Globus pallidus (tissue), 1 donor: ENCODE data around the gene CCDC40.

Experiments
- DNase-seq: peaks from one replicate; pipeline ENCODE4 v3.0.0-alpha.2; 2015; ENCODE audit warnings: low spot score

CCDC40 gene

DNA sequence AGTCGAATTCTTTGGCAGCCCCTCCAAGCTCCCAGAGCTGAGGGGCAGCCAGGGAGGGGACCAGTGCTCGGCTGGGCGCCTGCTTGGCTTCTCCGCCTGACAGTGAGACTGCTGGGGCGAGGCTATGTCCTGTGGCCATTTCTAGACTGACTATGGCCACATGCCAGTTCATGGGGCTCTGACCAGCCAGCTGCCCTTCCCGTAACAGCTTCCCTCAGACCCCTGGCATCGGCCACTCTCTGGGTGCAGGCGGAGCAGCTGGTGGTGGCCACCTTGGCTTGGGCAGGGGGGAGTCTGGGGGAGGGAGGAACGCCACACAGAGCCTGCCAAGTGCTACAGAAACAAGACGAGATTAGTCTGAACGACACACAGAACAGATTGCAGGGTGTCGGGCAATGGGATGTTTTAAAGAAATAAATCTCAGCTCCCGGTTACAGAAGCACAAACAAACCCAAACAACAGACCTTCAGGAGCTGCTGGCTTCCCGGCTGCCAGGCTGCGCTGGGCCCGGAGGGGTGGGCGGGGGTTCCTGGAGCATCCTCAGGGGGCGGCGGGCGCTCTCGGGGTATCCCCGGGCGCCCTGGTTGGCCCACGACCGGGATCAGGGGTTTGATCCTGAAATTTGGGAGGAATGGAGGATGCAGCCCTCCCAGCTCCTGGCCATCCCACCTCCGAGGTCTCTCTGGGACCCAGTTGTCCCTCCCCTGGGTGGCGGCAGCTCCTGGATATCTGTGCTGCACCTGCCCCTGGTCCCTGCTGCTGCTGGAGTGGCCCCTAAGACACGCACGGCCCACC, 35.3 kb upstream of the CCDC40 start:
- DNase-seq: no peak

DNA sequence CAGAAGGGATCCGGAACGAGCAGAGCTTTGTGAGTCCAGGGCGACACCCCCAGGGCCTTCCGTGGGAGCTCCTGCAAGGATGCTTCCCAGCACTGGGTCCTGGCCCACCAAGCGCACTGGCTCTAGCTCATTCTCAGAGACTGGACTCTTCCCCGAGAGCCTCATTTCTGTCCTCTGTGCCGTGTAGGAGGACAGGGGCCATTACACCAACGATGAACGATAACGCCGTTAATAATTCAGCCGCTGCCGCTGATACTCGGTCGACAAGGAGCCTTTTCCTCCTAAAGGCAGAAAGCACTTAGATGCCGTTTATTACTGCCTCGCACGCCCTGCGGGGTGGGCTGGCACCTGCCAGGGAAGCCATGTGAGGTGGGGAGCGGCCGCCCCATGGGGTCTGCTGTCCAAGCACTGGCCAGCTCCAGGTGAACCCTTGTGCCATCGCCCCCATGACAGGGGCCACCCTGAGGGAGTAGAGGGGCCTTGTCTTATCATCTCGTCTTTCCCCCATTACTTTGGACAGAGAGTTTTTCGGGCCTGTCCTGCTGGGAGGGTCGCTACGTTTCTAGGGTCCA, 34.3 kb upstream of the CCDC40 start:
- DNase-seq: no peak

DNA sequence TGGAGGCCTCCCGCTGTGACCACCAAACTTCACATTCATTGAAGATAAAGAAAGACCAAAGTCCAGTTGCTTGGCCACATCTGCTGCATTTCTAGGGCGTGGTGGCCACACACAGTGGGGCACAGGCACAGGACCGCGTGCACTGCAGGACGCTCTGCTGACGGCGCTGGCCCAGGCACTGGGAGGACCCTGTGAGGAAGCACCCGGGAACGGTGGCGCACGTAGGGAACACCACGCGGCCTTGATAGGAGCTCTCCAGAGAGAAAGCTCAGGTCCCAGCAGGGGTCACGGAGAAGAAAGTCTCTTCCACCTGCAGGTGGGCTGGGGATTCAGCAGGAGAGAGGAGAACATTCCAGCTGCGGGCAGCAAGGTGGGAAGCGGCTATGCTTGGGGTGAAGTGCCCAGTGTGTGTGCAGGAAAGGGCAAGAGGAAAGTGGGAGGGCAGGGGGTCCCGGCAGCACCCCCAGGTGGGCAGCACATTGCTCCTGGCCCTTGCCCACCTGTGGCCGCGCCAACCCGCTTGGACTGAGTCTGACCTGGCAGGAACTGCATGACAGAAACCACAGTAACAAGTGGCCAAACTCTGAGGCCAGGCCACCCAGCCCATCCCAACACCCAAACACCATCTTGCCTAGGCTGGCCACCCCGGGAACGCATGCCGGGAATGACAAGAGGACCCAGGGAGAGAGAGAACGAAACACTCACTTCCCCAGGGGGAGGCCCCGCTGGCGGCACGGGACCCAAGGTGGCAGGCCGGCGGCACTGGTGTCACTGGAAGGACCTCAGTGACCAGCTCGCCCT, 33.6 kb upstream of the CCDC40 start:
- no peak for DNase-seq

DNA sequence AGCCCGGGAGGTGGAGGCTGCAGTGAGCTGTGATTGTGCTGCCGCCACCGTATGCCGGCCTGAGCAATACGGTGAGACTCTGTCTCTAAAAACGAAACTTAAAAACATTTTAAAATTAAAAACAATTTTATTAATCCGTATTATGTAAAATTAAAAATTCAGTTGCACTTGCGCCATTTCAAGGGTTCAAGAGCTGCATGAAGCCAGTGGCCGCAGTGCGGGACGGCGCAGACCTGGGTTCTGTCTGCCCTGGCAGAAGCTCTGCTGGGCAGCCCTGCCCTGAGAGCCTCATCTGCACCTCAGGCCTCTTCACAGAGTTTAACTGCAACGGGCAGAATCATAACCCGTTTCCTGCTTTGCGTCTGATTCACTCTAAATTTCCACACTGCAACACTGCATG, 32.5 kb upstream of the CCDC40 start:
- no peak for DNase-seq

DNA sequence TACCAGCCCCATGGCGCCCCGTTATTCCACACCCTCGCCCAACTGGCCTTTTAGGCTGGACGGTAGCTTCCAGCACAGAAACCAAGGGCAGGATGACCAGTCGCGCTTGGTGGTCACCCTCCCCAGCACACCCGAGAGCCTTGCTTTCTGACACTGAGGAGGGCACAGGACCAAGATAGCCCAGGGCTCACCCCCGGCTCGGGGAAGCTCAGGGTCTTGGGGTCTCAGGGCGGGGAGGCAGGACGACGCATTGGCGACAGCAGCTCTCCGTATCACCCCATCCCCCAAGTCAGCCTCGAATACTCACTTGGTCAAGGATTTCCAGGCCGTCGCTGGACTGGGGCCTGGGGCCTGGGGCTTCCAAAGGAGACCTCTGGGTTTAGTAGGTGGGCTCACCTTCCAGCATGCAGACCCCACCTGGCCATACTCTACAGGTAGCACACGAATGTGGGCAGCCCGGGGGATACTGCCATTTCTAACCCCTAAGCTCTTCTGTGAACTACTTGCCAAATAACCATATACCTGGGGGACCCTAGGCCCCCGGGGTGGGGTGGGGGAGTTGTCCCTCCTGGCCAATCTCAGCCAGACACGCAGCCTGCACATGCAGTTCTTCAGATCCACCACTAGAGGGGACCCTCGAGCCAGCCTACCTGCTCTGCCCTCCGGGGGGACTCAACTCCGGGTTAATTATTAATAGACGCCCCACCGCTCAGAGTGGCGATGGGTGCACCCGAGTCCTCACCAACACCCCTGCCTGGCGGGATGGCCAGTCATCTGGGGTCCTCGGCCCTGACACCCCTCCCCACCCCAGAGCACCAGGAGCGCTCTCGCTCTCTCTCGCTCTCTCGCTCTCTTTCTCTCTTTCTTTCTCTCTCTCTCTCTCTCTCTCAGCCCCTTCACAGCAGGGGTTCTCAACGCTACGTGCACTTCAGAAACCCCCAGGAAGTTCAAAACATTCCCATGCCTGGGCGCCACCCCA, 30.8 kb upstream of the CCDC40 start:
- DNase-seq: peak; percentile 24

DNA sequence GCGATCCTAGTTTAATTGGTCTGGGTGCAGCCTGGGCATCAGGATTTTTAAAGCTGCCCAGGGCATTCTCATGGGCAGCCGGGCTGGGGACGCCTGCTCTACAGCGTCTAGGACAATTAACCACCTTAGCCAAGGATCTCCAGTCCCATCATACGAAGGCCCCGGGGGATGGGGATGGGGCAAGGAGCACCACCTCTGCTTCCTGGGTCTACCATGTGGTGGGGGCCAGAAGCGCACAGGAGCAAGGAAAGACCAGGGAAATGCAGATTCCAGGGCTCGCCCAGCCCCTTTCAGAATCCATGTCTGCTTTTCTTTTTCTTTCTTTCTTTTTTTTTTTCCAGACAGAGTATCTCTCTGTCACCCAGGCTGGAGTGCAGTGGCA, 30.1 kb upstream of the CCDC40 start:
- DNase-seq: no peak

DNA sequence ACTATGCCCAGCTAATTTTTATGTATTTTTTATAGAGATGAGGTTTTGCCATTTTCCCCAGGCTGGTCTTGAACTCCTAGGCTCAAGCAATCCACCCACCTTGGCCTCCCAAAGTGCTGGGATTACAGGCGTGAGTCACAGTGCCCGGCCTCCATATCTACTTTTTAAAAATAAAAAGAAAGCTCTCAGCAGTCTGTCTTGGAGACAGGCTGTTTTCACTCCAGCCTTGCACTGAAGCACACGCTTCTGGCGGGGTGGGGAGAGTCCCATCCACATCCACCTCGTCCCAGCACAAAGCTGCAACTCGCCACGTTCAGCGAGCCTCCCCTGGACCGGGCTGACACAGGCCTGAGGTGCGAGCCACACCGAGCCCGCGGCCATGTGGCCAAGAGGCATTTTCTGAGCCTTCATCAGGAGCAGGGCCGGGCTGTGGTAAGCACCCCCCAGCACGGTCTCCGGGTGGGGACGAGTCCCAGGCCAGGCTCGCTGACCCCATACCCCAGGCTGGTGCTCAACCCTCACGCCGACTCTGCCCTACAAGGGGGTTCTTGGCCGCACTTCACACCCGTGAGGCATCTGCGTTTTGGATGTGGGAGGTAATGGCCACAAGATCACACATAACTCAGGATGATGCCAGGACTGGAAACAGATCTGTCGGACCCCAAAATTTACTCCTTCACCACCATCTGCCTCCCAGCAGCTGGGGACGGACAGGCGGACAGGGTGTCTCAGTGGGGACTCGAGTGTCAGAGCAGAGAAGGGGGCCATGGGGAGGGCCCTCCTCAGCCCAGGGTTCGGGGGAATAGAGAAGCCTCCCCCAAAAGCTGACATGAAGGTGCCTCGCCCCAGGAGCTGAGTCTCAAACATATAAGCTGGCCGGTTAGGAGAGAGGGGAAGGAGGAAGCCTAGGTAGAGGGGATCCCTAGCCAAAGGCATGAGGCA, 29.4 kb upstream of the CCDC40 start:
- no peak for DNase-seq

DNA sequence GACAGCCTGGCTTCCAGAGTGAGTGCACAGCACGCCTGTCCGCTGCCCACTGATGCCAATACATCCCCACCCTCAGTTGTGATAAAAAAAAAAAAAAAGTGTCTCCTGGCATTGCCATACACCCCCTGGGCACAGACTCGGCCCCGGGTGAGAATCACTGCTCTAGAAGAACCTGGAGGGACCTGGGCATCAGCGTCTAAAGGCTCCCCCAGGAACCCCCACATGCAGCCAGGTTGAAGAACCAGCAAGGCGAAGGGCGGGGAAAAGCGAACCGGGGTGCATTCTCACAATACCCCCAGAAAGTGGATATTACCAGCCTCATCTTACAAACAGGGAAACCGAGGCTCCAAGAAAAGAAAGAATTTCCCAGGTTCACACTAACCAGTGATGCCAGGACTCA, 28.5 kb upstream of the CCDC40 start:
- no peak for DNase-seq

DNA sequence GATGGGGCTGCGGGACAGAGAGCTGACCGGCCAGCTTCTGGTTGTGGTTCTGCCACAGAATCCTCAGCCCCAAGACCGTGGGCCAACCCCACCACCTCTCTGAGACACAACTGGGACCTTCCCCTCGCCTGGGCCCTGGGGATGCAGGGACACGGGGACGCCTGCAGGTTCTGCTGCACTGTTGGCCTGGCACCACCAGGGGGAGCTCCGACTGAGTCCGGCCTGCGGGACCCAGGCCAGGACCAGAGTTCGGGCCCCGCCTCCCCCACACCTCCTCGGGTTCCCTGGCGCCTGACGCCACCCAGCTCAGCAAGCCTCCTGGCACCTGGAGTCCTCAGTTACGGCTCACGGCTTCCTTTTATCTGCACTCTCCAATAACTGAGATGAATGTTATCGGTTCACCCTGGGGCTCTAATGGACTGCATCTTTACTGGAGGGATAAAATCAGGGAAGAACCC, 28.0 kb upstream of the CCDC40 start:
- no peak for DNase-seq

DNA sequence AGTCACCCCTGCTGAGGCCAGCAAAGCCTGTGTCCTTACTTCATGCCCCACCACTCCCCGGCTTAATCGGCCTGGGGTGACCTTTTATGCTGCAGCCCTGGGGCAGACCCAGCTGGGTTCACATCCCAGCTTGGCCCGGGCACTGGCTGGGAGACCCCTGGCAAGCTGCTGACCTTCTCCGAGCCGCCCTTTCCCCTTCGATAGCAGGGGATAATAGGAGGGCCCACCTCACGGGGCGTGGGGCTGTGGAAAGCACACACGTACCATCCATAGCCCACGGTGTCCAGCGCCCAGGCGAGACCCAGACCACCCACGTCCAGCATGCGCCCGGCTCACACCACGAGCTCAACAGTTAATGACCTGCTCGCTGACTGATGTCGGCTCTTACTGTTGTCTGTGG, 27.6 kb upstream of the CCDC40 start:
- DNase-seq: no peak

DNA sequence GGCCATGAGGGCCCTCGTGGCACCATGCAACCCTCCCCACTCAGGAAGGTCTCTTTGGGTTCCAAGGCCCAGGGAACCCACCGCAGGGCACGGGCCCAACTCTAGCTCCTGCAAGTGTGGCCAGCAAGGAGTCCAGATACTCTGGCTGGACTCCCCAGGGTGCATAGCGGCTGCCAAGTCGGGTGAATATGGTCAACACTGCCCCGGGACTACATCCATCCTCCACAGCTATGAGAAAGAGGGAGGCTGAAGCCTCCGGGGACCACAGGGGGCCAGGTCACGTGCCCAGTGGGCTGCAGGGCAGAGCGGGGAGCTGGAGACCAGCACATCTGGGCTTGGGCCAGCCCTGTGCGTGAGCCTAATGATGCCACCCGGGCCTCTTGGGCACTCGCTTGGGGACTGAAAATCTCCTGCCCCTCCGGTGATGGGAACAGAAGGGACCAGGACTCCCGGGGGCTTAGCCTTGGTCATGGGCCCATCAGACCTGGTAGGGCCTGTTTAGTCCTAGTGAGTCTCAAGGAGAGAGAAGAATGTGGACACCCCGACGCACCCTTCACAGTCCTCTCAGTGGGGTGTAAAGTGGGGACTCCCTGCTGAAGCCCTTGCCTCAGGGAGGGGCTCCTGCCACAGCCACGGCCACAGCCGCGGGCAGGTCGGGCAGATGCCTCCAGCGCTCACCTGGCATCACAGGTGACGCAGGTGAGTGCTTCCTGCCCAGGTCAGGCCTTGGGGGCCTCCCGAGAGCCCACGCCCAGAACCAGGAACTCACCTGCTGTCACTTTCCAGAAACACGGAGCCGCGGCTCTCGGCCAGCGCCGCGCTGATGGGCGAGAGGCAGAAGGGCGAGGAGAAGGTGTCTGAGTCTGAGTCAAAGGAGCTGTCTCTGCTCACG, 26.8 kb upstream of the CCDC40 start:
- no peak for DNase-seq

DNA sequence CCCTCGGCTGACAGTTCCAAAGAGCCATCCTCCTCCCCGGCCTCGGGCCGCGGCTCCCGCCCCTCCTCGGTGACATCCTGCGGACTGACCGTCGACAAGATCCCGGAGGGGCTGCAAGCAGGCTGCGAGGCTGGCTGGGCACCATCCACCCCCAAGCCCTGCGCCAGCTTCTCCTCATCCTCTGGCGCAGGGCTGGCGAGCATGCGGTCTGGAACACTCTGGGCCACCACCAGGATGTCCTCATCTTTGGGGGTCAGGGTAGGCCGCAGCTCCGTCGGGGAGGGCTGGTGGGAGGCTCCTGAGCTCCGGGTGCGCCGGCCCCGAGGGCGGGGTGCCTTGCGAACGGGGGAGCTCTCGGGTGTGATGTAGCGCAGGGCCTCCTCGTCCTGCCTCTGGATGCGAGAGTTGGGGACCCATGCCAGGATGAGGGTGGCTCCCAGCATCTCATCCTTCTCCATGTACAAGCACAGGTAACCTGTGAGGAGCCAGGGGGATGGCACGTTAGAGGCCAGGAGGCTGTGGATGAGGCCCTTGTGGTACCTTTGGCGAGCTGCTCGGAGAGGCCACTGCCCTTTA, 26.1 kb upstream of the CCDC40 start:
- DNase-seq: no peak

DNA sequence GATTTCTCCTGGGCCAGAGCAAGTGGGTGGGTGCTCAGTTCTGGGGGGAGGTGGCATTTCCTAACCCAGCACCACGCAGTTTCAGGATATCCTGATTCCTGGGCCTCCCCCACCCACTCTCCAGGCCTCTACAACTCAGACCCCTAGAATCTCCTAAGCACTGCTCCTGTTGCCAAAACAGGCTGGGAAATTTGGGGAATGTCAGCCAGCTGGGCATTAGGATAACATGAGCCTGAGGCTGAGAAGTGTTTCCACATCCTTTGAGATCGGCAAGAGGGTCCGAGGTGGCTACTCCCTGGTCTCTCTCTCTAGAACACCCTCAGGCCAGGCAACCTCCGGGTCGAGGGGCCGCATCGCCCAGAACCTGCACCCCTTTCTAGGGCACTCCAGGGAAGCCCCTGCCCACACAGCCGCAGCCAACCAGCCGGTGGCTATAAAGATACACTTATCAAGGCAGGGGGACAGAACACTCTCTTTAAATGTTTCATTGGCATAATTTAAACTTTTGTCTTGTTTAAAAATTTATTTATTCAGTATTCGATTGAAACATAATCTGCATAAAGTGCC, 24.4 kb upstream of the CCDC40 start:
- no peak for DNase-seq

DNA sequence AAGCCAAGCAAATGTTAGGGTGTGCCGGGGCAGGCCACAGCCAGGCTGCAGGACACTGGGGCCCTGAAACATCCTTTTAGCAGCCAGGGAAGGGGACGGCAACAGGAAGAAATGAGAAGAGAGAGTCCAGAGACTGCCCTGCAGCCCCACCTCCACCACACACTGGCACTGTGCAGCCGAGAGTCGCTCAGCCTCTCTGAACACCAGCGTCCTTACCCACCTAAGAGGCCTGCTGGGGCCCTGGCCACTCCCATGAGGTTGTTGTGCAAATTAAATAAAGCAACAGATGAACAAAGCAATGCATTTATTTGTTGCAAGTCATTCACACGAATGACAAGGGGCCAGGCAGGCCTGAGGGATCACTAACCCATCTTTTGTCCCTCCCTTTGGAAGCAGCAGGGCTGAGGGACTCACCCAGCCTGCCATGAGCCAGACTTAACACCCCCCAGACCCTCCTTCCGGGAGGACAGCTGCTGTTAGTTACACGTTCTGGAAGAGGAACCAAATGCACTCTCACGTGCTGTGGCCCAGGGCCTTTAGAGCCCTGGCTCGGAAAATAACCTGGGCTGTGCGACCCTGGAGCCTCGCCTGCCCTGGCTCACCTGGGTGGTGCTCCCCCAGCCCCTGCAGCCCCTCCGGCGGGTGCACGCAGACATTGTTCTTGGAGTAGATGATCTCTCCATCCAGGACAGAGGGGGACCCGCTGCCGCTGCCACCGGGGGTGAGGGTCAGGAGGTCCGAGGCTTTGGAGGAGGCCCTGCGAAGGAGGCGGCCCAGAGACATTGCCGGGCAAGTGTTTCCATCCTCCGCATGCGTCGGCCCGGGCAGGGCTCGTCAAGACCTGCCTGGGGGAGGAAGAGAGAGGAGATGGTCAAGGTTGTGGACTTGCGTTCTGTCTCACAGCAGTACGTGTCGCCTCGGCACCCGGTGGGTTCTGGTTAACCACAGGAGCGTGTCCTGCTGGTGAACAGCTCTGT, 23.4 kb upstream of the CCDC40 start:
- DNase-seq: no peak

DNA sequence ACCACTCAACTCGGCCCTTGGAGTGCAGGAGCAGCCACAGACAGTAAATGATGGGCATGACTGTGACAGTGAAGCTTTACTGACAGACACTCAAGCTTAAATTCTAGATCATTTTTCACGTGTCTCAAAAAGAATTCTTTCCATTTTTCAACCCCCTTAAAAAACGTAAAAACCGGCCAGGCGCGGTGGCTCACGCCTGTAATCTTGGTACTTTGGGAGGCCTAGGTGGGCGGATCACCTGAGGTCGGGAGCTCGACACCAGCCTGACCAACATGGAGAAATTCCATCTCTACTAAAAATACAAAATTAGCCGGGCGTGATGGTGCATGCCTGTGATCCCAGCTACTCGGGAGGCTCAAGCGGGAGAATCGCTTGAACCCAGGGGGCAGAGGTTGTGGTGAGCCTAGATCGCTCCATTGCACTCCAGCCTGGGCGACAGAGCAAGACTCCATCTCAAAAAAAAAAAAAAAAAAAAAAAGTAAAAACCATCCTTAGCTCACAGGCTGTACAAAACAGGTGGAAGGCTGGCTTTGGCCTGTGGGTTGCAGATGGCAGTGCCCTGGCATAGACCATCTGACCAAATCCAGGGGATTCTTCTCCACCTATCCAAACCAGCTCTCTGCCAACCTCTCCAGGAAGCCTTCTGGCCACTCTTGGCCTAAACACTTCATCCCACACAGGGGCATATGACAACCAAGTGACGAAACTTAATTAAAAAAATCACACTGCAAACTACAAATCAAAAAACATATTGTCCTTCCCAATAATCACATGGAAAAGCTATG, 19.0 kb upstream of the CCDC40 start:
- DNase-seq: no peak

DNA sequence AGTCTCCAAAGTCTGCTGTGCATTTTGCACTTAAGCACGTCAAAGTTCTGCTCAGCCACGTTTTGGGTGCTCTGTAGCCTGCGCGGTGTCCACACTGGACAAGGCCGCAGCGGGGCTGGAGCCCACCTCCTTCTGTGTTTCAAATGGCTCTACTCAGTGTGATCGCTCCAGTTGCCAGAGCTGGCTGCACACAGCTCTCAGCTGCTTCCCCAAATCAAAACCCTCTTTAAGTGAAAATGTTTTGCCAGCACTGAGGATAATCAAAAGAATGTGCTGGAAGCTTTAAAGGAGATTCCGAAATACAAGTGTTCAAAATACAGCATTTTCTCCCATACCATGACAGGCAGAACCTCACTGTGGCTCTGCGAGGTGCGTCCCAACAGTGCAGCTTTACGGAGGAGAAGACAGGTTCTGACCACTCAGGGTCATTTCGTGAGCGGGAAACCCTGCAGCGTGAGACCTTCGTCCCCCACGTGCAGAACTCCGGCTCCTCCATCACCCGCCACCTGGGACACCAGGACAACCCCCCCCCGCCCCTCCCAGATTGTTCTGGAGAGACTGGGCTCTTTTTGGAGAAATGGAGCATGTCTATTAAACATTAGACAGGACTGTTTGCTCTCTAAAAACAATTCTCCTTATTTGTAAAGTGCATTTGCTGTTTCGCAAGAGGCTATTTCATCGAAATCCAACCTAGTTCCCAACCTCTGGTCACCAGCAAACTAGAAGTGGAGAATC, 17.4 kb upstream of the CCDC40 start:
- DNase-seq: no peak
